NK-92 (cell line): ENCODE measurements around the gene UBTD1.
A peak's percentile ranks its signal among the peaks of the same experiment; 100 is the strongest.

ENCODE experiments used
- DNase-seq: peaks from one replicate; lab custom pipeline; 2025; ENCODE audit not compliant: unreplicated experiment; lab: John Stamatoyannopoulos, UW

UBTD1 gene

GRCh38 chr10:97481071-97481470, 17.7 kb upstream of the UBTD1 start:
- no peak for DNase-seq

- no peak for DNase-seq
Observed at GRCh38 chr10:97482381-97482780, 16.3 kb upstream of the UBTD1 start.

- no peak for DNase-seq
Observed at GRCh38 chr10:97483506-97483905, 15.2 kb upstream of the UBTD1 start.

GRCh38 chr10:97483921-97484320, 14.8 kb upstream of the UBTD1 start:
- no peak for DNase-seq

GRCh38 chr10:97485647-97486281, 13.0 kb upstream of the UBTD1 start:
- DNase-seq = no peak

GRCh38 chr10:97490592-97490991, 8.1 kb upstream of the UBTD1 start:
- no peak for DNase-seq

- DNase-seq = no peak
Observed at GRCh38 chr10:97494151-97494550, 4.6 kb upstream of the UBTD1 start.

GRCh38 chr10:97494863-97495506, 3.7 kb upstream of the UBTD1 start:
- no peak for DNase-seq

GRCh38 chr10:97497572-97498075, 1.1 kb upstream of the UBTD1 start:
- no peak for DNase-seq

GRCh38 chr10:97498076-97498840, 466 bp upstream of the UBTD1 start, which contains the start of gene MMS19:
MMS19 (minus strand) TSS chr10:97498422; CDS start chr10:97498384, 38 bp downstream.
- DNase-seq = peak; percentile 80

- no peak for DNase-seq
Observed at GRCh38 chr10:97499561-97500296, 1.0 kb downstream of the UBTD1 start.

- DNase-seq = no peak
Observed at GRCh38 chr10:97500297-97500575, 1.5 kb downstream of the UBTD1 start.

GRCh38 chr10:97502916-97503315, 4.2 kb downstream of the UBTD1 start:
- DNase-seq = no peak

GRCh38 chr10:97503406-97503805, 4.7 kb downstream of the UBTD1 start:
- no peak for DNase-seq

GRCh38 chr10:97505152-97505551, 6.4 kb downstream of the UBTD1 start:
- no peak for DNase-seq

- DNase-seq = no peak
Observed at GRCh38 chr10:97506199-97506991, 7.7 kb downstream of the UBTD1 start.

GRCh38 chr10:97508342-97508741, 9.6 kb downstream of the UBTD1 start:
- DNase-seq = no peak

- DNase-seq = no peak
Observed at GRCh38 chr10:97509120-97509680, 10.5 kb downstream of the UBTD1 start.

GRCh38 chr10:97510686-97511085, 12.0 kb downstream of the UBTD1 start:
- DNase-seq = no peak

- no peak for DNase-seq
Observed at GRCh38 chr10:97511711-97512440, 13.2 kb downstream of the UBTD1 start.
